ENCODE results near the gene FOXP1. TPM values are rescaled to one million over a fixed set of nuclear protein-coding genes. Genes with fewer than 3 reads are reported as not detected.

The FOXP1 gene
- total RNA-seq, 1 donor from 2014 or later = 128 TPM

DNA sequence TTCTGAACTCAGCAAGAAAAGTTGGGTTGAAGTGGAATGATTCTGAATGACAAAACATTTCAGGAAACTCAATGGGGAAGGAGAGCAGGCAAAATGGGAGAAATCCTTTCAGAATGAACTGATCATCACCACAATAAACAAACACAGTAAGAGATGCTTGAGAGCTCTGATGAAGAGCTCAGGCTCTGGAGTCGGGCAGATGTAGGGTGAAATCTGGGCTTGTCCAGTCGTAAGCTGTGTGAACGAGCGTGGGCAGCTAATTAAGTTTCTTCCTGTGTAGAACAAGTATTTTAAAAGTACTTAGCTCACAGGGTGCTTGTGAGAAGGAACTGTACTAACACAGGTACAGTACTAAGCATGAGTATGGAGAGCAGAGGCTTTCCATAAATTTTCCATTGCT is 406.2 kb downstream of the FOXP1 start:
- no peak overlapping the region for H3K4me3 ChIP-seq
- no peaks in the 10 kb centered on the region for H3K27me3 ChIP-seq
- intact Hi-C loops (cut with DNase I) = no loop called here
- no peak overlapping the region for H3K27ac ChIP-seq
- no peak for DNase-seq (ENCODE audit: extremely low spot score in 2 of 2)
- peaks cover 7% of the 10 kb centered on the region for H3K4me1 ChIP-seq
- TF ChIP-seq POLR2A (IDR thresholded peaks at IDR 0.05) (no peak), POLR2AphosphoS5 (IDR thresholded peaks at IDR 0.05; ENCODE audit: insufficient read depth in 1 of 2, low read depth in 1 of 2) (no peak)
- TF ChIP-seq, protein P1, sequence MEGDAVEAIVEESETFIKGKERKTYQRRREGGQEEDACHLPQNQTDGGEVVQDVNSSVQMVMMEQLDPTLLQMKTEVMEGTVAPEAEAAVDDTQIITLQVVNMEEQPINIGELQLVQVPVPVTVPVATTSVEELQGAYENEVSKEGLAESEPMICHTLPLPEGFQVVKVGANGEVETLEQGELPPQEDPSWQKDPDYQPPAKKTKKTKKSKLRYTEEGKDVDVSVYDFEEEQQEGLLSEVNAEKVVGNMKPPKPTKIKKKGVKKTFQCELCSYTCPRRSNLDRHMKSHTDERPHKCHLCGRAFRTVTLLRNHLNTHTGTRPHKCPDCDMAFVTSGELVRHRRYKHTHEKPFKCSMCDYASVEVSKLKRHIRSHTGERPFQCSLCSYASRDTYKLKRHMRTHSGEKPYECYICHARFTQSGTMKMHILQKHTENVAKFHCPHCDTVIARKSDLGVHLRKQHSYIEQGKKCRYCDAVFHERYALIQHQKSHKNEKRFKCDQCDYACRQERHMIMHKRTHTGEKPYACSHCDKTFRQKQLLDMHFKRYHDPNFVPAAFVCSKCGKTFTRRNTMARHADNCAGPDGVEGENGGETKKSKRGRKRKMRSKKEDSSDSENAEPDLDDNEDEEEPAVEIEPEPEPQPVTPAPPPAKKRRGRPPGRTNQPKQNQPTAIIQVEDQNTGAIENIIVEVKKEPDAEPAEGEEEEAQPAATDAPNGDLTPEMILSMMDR (IDR thresholded peaks at IDR 0.05) = no peak
- H3K36me3 ChIP-seq = no peaks in the 10 kb centered on the region
- H3K9me3 ChIP-seq = no peaks in the 10 kb centered on the region

DNA sequence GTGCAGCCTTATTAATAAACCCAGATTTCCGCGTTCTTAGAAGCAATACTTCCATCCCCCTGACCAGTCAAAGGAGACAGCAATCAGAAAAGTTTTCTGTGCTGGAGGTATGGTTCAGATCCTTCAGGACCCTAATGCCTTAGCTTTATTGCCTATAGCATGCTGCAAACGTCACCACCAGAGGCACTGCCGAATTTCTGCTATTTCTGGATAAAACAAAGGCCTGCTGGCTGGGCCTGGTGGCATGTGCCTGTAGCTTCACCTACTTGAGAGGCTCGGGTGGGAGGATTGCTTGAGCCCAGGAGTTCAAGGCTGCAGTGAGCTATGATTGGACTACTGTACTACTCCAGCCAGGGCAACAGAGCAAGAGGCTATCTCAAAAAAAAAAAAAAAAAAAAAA is 407.2 kb downstream of the FOXP1 start:
- Histone ChIP-seq H3K27me3 (no peaks in the 10 kb centered on the region), H3K4me3 (no peak overlapping the region), H3K4me1 (peaks cover 7% of the 10 kb centered on the region), H3K36me3 (no peaks in the 10 kb centered on the region), H3K27ac (no peak overlapping the region), H3K9me3 (no peaks in the 10 kb centered on the region)
- TF ChIP-seq POLR2AphosphoS5 (IDR thresholded peaks at IDR 0.05; ENCODE audit: insufficient read depth in 1 of 2, low read depth in 1 of 2) (no peak), POLR2A (IDR thresholded peaks at IDR 0.05) (no peak)
- TF ChIP-seq, protein P1 (IDR thresholded peaks at IDR 0.05) = no peak
- DNase-seq (ENCODE audit: extremely low spot score in 2 of 2) = no peak
- intact Hi-C loops (cut with DNase I) = no loop called here

DNA sequence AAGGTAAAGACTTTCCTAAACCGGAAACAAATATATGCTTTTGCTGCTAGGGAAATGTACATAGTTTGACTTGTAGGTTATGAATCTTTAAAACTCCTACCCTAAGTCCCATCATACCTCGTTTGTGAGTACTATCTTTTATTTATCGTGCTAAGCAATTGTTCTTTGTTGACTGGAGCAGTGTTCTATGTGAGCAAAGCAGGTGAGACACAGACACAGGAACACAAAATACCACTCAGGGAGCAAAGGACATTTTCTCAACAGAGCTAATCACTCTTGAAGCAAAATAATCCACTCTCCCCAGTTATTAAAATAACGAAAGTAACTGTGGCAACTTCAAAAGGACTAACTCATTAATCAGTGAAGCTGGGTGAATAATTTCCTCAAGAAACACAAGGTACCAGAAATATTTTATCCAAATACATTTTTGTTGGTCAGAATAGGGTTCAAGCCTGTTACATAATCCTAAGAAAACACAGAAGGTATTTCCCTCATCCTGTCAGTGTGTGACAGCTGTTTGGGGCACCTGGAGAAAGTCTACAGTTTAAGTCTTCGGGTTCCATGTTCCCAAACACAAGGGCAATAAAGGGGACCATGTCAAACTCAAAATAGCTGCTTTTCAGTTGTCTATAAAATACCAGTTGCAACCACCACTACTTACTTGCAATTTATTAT is 407.7 kb downstream of the FOXP1 start:
- no peak for DNase-seq (ENCODE audit: extremely low spot score in 2 of 2)
- intact Hi-C loops (cut with DNase I) = no loop called here
- Histone ChIP-seq H3K27ac (no peak overlapping the region), H3K36me3 (no peaks in the 10 kb centered on the region), H3K27me3 (no peaks in the 10 kb centered on the region), H3K9me3 (no peaks in the 10 kb centered on the region), H3K4me3 (no peak overlapping the region), H3K4me1 (peaks cover 7% of the 10 kb centered on the region)
- no peak for TF ChIP-seq POLR2A (IDR thresholded peaks at IDR 0.05)
- no peak for TF ChIP-seq POLR2AphosphoS5 (IDR thresholded peaks at IDR 0.05; ENCODE audit: insufficient read depth in 1 of 2, low read depth in 1 of 2)

DNA sequence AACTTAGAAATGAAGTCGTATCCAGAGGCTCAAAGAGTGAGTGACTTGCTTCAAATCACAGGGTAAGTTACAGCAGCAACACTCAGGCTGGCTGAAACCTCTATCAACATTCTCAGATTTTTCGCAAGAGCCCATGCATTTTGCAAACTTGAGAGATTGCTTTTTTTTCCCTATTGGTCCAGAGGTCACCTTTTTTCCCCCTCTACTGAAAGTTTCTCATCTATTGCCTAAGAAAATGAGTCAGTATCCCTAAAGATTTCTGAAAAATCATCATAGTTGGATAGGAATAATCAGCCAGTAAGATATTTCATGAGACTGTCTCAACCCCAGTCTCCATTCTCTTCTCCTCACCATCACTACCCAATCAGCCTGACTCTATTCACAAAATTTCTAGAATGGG is 410.6 kb downstream of the FOXP1 start:
- Histone ChIP-seq H3K4me3 (no peak overlapping the region), H3K36me3 (no peaks in the 10 kb centered on the region), H3K9me3 (no peaks in the 10 kb centered on the region), H3K4me1 (no peaks in the 10 kb centered on the region), H3K27me3 (no peaks in the 10 kb centered on the region), H3K27ac (no peak overlapping the region)
- TF ChIP-seq POLR2AphosphoS5 (IDR thresholded peaks at IDR 0.05; ENCODE audit: insufficient read depth in 1 of 2, low read depth in 1 of 2) (no peak), POLR2A (IDR thresholded peaks at IDR 0.05) (no peak)
- TF ChIP-seq, protein P1 (IDR thresholded peaks at IDR 0.05) = no peak
- intact Hi-C loops (cut with DNase I) = no loop called here
- no peak for DNase-seq (ENCODE audit: extremely low spot score in 2 of 2)

DNA sequence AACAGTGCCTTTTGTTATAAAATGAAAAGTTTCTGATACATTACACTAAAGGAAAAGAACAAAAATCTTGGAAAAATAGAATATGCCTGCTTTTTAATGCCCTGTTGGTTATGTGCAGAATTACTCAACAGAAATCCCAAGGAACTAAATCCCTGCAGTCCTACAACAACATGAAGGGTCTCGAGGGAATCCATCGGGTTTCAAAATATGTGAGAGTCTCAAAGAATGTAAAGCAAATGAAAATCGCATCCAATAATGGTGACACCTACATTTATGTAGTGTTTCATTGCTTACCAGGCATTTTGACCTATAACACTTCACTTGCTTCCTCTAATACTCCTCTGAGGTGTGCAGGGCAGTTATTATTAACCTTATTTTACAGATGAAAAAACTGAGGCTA is 411.3 kb downstream of the FOXP1 start:
- H3K9me3 ChIP-seq = no peaks in the 10 kb centered on the region
- no peaks in the 10 kb centered on the region for H3K4me1 ChIP-seq
- TF ChIP-seq POLR2AphosphoS5 (IDR thresholded peaks at IDR 0.05; ENCODE audit: insufficient read depth in 1 of 2, low read depth in 1 of 2) (no peak), POLR2A (IDR thresholded peaks at IDR 0.05) (no peak)
- DNase-seq (ENCODE audit: extremely low spot score in 2 of 2) = no peak
- no peaks in the 10 kb centered on the region for H3K36me3 ChIP-seq
- no peak overlapping the region for H3K4me3 ChIP-seq
- H3K27me3 ChIP-seq = no peaks in the 10 kb centered on the region
- intact Hi-C loops (cut with DNase I) = no loop called here
- H3K27ac ChIP-seq = no peak overlapping the region

DNA sequence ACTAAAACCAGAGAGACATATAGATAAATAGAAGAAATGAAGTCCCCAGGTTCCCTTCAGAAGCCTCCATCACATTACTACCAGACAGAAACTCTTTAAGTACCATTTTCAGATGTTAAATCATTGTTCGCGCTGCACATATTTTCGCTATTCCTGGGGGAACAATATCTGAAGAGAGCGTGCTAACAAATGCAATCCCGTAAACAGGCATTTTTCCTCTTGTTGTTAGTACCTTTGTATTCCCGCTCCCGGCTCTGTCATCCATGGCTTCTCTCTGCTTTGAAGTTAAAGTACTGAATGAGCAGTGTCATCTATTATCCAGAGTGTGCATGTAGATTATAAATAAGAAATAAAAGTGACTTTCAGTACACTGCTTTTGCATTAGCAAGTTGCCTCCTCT is 412.3 kb downstream of the FOXP1 start:
- TF ChIP-seq, protein P1 (IDR thresholded peaks at IDR 0.05) = no peak
- TF ChIP-seq POLR2A (IDR thresholded peaks at IDR 0.05) (no peak), POLR2AphosphoS5 (IDR thresholded peaks at IDR 0.05; ENCODE audit: insufficient read depth in 1 of 2, low read depth in 1 of 2) (no peak)
- Histone ChIP-seq H3K9me3 (no peaks in the 10 kb centered on the region), H3K36me3 (no peaks in the 10 kb centered on the region), H3K27ac (no peak overlapping the region), H3K27me3 (no peaks in the 10 kb centered on the region), H3K4me3 (no peak overlapping the region), H3K4me1 (no peaks in the 10 kb centered on the region)
- no peak for DNase-seq (ENCODE audit: extremely low spot score in 2 of 2)
- intact Hi-C loops (cut with DNase I) = no loop called here
